Stimulated activated CD8-positive, alpha-beta memory T cell treated with anti-CD3 and anti-CD28 coated beads, Interleukin-2, amount 100 ng/mL, for 1 hour (primary cell): ENCODE measurements around the gene TBC1D14.

Source experiments
- DNase-seq, 2 donors: peaks; one replicate each; pipeline ENCODE4 v3.0.0-alpha.2; 2020; ENCODE audit warnings: low read depth in 2 of 2

The TBC1D14 gene

DNA sequence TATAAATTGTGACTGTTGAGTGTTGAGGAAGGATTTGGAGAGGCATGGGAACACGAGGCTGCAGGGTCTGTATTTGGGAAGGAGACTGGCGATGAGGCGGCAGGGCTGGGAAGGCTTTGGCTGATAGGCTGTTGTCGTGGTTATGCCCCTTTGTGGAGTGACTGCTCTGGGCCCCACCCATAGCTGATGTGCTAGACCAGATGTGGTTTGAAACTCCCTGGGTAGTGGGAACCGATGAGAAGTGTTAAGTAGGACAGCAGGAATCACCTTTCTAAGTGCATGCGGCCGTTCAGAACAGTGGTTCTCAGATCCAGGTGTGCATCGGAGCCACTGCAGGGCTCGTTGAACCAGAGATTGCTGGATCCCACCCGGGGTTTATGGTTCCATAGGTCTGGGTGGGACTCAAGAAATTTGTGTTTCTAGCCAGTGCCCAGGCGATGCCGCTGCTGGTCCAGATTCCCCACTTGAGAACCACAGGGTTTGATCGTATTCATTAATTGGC lies 42.3 kb downstream of the TBC1D14 start:
- DNase-seq: no peak

DNA sequence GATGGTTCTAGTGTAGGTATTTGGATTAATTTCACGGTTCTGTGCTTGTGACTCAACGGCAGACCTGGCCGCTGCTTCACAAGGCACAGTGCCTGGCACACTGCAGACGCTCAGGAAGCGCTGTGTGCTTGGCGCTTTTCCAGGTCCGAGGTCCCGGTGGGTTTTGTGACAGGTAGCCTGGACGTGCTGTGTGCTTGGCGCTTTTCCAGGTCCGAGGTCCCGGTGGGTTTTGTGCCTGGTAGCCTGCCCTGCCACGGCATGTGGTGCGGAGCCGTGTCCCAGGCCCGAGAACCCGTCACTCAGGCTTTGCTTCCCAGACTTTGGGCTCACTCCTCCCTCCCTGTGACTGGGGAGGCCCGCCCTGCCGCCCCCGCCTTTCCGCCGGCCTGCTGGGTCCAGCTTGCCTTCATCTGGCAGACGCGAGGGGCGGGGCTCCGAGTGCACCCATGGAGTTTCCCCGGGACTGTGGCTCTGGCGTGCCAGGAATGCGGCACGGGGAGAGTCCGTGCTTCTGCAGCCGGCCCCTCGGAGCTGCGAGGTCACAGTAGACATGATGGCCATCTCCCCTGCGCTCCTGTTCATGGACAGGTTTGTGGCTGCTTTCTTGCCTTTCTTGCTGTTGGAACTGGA lies 44.2 kb downstream of the TBC1D14 start:
- DNase-seq: no peak

DNA sequence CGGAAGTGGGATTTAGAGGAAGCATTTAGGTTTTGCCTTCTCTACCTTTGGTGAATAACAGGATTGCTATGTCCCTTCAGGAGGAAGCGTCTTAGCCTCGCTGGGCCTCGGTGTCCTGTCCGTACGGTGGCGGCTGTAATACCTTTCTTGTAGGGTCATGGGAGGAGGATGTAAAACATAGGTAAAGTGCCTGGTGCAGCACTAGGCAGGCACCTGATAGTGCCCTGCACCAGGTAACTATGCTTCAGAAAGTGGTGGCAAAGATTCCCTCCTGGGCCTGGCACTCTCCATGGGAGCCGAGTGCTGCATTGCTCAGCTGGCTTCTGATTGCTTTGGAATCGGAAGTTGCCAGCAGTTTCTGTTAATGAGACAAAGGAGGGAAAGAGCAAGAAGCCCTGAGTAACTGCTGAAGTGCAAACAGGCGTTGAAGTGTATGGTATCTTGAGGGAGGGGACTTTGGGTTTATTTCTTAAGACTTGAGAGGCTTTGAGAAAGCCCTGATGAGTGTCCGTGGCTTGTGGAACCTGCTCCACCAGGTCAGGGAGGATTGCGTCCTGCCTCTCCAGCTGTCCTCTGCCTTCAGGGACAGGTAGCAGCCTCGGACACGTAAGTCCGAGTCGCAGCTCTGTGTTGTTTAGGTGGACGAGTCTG lies 45.8 kb downstream of the TBC1D14 start:
- no peak for DNase-seq

DNA sequence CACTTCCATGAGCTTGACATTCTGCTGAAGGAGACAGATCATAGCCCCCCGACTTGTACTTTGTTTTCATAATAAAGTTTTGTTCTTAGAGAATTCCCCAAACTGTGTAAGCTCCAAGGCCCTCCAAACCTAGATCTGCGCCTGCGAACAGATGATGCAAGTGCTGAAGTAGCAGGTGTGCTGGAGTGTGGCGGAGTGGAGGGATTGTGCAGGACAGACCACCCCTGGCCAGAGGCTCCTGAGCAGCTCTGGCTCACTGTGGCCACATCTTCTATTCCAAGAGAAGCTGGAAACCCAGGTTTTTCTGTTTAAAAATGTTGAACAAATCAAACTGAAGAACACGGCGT lies 46.4 kb downstream of the TBC1D14 start:
- no peak for DNase-seq

DNA sequence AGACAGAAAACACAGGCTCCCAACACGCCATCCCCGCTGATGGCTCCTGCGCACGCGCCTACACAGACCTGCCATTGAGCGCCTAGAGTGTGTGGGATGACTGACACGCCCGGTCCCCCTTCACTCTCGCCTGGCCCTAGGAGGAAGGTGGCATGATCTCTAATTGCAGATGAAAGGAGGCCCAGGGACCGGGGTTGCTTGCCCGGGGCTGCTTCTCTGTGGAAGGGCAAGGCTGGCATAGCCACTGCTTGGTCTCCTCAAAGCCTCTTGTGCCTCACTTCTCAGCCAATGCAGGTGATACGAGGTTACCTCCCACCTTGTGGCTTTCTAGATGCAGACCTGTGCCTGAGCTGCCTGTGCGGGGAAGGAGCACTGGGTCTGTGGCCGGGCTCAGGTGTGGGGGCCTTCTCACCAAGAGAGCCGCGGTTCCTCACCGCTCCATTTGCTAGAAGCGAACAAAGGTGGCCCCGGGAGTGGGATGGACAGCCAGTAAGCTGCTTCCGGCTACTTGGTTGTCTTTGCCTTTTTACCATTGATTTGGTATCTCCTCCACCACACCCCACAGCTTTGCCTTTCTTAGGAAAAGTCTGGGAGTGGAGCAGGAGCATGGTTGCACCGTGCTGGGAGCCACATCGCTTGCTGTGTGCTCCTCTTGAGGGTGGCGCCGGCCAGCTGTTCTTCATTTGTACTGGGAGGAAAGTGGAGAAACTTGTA lies 47.0 kb downstream of the TBC1D14 start:
- DNase-seq: no peak

DNA sequence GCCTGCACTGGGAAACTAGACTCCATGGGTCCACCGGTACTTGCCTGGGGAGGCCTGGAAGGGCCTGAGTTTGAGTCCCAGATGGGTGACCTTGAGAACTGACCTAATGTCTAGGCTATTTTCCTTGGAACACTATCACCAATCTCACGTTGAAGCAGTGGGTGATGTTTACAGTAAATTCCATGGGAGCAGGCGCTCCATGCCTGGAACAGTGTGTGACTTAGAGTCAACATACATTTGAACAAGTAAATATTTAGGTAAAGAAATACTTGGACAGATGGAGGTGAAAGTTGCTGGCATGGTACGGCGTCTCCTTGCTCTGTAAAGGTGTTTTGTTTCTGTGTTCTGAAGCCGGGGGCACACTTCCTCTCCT lies 47.5 kb downstream of the TBC1D14 start:
- DNase-seq: no peak

DNA sequence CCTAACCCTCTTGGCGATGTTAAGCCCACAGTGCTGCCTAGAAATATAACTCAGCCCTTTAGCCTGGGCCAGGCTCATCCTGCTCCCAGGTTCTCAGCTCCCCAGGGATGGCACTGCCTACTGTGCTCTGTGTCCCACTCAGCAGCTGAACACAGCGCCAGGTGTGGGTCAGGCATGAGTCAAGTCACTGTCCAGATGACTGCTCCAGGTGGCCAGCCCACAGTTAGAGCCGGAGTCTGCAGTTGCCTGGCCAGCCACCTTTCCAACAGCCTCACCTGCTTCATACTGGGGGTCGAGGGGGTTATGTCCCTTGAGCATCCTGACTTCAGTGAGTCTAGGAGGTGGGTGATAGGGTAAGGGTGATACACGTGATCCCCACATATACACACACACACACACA lies 48.4 kb downstream of the TBC1D14 start:
- no peak for DNase-seq

DNA sequence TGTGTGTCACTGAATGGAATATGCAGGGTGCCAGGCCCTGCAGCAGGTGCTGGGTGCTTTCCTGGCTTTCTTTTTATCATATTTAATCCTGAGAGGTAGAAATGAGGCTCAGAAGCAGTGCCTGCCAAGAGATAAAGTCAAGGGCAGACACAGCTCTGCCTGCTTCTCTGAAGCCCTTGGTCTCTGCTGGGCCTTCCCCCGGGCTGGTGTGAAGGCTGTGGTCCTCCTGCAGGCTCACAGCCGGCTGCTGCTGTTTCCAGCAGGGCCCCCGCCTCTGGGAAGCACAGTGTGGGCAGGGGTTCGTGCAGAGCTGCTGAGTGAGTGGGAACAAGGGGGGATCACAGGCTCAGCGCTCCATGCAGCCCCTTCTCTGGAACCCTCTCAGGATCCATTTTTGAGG lies 49.6 kb downstream of the TBC1D14 start:
- no peak for DNase-seq

DNA sequence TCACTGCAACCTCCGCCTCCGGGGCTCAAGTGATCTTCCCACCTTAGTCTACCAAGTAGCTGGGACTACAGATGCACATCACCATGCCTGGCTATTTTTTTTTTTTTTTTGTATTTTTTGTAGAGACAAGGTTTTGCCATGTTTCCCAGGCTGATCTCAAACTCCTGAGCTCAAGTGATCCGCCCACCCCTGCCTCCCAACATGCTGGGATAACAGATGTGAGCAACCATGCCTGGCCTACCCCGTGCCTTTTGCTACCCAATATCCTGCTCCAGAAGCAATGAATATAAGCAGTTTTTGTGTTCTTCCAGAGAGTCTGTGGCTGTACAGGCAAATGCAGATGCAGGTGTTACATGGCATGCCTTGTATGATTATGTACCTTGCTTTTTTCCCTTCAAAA lies 50.5 kb downstream of the TBC1D14 start:
- DNase-seq: no peak

DNA sequence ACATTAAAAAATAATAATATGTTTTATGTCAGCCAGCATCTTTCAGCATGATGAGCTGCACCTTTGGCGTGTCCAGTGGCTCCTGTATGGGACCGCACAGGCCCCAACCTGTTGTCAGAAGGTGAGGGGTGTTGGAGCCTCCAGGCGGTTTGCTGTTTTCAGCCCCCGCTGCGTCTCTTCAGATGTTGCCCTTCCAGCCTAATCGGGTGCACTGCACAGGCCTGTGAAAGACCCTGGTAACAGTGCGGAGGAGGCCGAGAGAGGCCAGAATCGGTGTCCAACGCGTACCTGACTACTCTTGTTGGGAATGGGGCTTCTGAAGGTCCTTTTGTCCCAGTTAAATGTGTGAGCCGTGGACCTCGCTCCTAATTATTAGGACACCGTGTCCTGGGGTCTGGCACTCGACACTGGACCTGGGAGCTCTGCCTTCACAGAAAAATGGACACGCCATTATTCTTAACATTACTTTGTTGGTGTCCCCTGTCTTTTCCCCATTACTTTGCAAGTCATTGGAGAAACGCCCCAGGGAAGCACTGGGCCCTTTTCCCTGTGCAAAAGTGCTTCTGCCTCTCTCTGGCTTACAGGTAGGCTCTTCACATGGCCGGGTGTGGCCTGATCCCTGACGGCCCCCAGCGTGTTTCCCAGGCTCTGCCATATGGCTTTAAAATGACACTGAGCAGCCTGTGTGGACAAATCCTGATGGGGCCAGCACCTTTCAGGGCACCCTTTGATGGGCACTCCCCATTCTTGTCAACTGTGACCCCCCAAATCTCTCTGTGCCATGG lies 51.2 kb downstream of the TBC1D14 start:
- no peak for DNase-seq

DNA sequence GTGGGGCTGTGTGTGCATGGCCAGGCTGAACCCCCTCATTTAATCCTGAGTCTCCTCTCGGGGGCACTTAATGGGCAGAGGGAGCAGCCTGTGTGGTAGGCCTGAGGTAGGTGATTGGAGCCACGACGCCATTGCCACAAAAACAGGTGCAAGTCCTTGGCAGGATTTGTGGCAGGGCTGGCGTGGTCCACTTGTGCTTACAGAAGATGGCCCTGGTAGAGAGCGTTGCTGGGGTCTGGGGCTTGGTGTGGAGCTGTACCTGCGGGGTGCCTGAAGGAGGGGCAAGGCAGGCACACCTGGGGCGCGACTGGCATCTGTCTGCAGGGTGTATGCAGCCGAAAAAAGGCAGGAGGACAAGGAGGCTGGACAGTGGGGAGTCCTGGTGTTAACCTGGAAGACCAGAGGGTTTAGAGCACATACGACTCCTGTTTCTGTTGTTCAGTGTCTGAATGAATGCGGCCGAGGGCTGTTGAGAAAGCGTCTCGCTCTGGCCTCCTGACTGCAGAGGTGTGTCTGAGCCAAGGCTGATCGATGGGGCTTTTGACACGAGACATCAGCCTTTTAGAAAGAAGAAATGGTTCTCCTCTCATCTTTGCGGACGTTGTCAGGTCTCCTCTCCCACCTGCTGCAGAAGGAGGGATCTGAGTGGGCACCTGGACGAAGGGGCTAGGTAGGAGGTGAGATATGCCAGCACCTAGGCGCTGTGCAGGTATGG lies 52.0 kb downstream of the TBC1D14 start:
- no peak for DNase-seq

DNA sequence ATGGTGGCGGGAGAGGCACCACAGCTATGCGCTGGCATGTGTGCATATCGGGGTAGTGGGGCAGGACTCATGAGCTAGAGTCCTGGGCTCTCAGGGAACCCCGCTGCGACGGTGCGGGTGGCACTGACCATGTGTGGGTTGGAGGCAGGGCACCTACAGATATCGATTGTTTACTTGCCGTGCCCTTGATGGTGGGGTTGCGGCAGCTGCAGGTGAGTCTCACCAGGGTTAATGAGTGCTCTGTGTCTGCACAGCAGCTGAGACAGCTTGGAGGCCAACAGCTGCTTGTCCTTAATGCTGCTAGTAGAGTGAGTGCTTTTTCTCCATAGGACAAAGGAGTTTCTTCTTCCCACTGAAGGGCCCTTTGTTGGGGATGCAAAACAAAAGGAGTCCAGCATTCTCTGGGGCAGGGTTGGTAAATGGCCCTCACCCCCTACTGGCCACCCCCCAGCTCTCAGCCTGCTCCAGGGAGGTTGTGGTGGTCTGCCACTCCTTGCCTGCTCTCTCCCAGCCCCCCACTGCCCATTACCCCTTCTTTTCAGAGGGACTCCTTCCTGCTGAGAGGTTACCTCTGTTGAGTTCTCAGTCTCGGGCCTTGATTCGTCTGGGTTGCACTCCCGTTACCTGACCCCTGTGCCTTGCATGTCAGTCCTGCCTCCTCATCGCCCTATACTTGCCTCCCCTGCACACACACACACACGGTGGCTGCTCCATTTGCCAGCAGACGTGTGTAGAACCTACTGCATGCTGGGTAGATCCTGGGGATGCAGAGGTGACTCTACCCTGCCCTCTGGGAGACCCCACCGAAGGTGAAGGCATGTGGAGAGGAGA lies 52.8 kb downstream of the TBC1D14 start:
- no peak for DNase-seq

DNA sequence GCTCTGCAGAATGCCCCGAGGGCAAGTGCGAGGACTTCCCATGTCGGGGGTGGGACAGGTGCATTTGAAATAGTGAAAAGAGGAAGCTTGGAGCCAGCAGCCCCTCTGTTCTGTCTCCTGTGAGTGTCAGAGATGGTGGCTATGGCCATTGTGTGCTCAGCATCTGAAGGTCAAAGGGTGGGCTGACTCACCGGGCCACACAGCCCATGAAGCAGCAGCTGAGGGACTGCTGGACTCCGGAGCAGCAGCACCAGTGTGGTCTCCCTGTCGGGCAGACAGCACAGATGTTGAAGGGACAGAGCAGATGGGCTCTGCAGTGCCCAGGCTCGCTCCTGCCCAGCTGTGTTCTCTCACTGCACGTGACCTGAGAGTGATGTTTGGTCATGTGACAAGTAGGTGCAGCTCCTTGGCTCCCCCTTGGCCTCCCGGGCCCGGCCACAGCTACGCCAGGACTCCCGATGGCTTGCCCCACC lies 53.5 kb downstream of the TBC1D14 start:
- DNase-seq: no peak

DNA sequence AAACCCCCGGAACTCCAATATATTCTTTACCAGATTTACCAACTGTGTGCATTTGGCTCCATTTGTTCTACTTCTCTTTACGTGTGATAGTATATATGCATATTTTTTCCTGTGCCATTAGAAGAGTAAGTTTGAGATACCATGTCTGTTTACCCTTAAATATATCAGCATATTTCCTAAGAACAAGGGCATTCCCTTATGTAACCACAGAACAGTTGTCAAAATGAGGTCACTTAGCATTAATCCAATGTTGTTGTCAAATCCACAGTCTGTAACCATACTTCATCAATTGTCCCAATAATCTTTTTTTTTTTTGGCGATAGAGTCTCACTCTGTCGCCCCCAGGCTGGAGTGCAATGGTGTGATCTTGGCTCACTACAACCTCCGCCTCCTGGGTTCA lies 55.2 kb downstream of the TBC1D14 start:
- DNase-seq: no peak

DNA sequence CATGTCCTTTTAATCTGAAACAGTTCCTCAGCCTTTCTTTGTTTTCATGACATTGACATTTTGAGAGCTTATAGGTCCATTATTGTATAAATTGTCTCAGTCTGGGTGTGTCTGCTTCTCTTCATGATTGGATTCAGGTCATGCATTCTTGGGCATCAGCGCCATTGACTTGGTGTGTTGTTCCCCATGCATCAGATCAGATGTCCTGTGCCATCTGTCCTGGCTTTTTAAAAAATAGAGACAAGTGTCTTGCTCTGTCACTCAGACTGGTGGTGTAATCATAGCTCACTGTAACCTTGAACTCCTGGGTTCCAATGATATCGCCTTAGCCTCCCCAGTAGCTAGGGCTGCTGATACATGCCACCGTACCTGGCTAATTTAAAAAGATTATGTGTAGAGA lies 55.7 kb downstream of the TBC1D14 start:
- no peak for DNase-seq

DNA sequence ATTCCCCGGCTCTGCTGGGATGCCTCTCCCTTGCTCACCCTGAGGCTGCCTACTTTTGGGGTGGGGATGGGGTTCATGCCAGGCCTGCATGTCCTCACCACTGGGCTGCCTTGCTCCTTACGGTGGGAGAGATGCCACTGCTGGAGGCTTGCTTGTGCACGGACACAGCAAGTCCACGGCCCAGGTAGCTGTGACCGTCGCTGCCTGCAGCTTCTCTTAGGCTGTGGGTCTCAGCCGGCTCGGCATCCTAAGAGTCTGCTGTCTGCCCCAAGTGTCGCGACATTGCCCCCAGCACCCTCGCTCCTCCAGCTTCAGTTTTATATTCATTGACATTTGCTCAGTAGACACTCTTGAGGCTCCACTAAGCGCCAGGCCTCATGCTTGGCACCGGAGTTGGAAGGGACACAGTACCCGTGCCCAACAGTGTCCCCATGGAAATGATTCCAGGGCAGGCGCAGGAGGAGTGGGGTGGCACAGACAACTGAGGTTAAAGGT lies 58.3 kb downstream of the TBC1D14 start:
- DNase-seq: no peak

DNA sequence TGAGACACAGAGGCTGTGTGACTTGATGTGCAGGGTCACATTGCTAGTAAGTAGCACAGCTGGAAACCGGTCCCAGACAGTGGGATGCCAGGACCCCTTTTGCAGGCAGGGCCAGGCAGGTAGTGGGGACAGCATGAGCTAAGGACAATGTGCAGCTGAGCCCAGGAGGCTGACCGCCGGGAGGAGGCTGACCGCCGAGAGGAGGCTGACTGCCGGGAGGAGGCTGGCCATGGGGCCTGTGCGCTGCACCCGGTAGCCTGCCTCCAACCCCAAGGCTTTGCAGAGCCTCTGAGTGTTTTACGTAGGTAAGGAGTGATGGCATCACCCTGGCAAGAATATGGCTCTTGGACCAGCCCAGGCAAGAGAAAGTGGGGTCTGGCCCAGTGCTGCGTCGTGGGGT lies 58.9 kb downstream of the TBC1D14 start:
- no peak for DNase-seq

DNA sequence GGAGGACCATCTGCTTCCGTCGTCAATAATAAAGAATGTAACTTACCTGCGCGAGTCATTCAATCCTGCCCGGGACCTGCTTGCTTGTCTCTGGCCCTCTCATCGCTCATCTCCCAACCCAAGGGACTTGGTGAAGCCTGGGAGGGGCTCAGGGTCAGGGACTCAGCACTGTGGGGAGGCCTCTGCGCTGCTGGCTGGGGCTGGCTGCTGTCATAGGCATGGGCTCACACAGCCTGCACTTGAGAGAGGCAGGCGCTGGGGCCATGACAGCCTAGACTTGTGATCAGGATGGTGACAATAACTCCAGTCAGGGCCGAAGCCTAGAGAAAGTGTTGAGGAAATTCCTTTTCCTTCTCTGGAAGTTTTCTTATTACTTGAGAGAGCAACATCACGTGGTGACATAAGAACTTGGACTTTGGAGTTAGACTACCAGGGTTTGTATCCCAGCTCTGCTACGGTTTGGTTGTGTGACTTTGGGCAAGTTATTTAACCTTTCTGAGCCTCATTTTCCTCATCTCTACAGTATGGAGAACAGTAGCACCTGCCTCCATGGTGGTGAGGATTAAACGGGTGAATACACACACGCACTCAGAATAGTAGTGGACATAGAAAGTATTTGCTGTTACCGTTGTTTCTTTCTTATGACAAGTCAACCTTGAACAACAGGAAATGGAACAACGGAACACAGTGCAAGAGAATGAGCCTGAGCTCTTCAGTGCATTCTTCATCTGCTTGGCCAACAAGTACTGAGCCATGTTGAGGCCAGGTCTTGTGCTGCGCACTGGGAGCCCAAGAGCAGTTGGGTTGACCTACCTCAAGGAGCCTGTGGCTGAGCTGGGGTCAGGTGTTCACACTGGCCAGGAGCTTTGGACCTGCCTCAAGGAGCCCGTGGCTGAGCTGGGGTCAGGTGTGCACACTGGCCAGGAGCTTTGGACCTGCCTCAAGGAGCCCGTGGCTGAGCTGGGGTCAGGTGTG lies 60.5 kb downstream of the TBC1D14 start:
- DNase-seq: no peak
